Activated naive CD4-positive, alpha-beta T cell treated with Interleukin-2 at 50 U/mL for 16 hours (primary cell): Measurements from ENCODE around the gene KIAA0586.

Source experiments
- DNase-seq: peaks from one replicate; pipeline ENCODE4 v3.0.0-alpha.2; 2020

KIAA0586 gene

DNA sequence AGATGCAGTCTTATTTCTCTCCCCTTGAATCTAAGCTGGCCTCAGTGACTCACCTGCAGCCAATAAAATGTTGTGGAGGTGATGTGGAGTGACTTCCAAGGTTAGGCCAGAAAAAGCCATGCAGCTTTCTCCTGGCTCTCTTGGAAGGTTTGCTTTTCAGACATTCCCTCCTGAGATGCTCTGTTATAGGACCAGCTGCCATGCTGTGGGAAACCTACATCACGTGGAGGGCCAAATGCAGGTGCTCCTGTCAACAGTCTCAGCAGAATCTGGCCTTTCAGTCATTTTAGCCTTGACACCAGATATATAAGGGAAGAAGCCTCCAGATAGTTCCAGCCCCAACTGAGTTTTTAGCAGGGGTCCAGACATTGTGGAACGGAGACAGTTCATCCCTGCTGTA lies 172.2 kb downstream of the KIAA0586 start:
- DNase-seq = no peak
